Skeletal muscle cell (primary cell): ENCODE results near the gene RPP40.

Experiments used
- DNase-seq: peaks from one replicate; pipeline ENCODE4 v3.0.0-alpha.2; 2010; ENCODE audit warnings: low read depth
- H3K4me3 ChIP-seq: 2 replicates; pipeline ENCODE4 v1.5.1; 2011; ENCODE audit warnings: low read depth, mild to moderate bottlenecking, control low read depth, low read length, moderate library complexity

RPP40 gene

GRCh38 chr6:4973415-4973814 is 30.4 kb downstream of the RPP40 start:
- no peak overlapping the region for H3K4me3 ChIP-seq

DNA sequence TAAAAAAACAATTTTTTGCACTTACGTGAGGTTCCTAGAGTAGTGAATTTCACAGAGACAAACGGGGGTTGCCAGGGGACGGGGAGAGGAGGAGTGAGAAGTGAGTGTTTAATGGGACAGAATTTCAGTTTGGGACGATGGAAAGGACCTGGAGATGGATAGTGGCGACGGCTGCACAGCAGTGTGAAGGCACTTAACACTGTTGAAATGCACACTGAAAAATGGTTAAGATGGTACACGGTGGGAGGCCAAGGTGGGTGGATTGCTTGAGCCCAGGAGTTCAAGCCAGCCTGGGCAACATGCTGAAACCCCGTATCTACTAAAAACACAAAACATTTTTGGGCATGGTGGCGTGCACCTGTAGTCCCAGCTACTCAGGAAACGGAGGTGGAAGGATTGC is 31.4 kb downstream of the RPP40 start:
- no peak overlapping the region for H3K4me3 ChIP-seq

More at GRCh38 chr6:4973415-4973814, 30.4 kb downstream of the RPP40 start:
- DNase-seq: no peak

GRCh38 chr6:4971851-4972250 is 32.0 kb downstream of the RPP40 start:
- DNase-seq: no peak
- H3K4me3 ChIP-seq: no peak overlapping the region

More for the DNA sequence above, 31.4 kb downstream of the RPP40 start:
- no peak for DNase-seq

- DNase-seq: no peak
- no peak overlapping the region for H3K4me3 ChIP-seq
Observed at GRCh38 chr6:4970739-4971395, 33.0 kb downstream of the RPP40 start.

GRCh38 chr6:4969609-4970285 is 34.1 kb downstream of the RPP40 start:
- DNase-seq: no peak
- H3K4me3 ChIP-seq: no peak overlapping the region

GRCh38 chr6:4967301-4968030 is 36.4 kb downstream of the RPP40 start:
- no peak overlapping the region for H3K4me3 ChIP-seq
- no peak for DNase-seq

DNA sequence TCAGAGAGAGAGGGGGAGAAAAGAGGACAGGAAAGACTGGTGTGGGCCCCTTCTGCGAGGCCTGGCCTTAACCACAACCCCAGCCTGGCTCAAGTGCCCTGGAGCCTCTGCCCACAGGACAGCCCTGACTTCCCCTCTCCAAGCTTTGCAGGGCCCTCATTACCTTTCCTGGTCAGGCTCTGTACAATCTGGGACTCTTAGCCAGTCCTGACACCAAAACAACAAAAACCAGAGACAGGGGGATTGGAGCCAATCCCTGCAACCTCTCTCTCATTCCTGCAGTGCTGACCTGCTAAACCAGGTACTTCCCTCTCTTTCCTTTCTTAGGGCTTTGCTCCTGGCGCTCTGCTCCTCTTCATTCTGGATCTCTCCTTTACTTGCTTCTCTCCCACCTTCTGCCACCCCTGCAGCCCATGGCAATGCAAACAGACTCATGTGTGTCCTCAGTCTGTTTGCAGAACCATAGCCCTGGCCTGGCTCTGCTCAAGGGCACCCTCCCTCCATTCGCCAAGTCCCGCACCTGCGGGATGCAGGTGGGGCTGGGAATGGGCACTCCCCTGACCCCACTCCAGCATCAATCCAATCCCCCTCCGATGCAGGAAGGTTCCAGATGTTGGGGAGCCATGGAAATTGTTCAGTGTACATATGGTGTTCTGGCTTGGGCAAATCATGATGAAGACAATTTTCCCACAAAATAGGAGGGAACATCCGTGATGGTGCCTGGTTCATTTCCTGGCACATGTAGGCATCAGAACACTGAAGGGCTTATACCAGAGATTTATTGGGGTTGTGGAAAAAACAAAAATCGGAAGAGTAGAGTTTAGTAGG is 38.1 kb downstream of the RPP40 start:
- no peak overlapping the region for H3K4me3 ChIP-seq
- DNase-seq: no peak

DNA sequence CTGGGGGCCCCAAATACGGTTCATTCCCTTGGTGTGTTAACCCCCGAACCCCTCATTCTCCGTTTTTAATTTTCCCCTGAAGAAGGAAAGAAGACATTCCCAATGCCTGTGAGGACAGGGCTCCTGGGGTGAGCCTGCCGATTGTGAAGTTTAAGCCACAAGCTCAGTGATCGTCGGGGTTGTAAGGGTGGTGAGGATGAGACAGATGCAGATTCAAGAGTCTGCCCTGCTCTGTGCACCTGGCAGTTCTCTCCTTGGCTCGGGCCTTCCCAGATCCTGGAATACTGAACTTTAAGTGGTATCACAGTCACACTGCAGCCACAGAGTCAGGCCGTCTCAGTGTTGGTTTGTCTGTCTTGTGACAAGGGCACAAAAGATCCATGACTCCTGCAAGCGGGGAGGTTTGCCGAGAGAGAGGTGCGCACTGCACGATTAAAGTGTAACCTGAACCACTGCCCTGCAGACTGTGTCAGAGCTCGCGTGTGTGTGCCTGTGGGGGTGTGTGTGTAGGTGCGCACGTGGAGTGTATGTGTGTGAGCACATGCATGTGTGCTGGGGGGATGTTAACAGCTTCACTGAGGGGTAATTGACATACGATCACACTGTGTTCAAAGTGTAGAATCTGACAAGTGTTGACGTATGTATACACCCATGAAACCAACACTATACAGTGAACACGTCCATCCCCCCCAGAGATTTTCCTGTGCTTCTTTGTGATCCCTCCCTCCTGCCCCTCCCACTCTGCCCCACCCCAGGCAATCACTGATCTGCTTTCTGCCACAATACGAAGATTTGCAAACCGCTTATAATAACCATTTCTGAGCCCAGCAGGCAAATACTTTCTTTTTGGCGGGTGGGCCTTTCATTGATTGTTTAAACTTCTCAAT is 38.9 kb downstream of the RPP40 start:
- no peak for DNase-seq
- H3K4me3 ChIP-seq: no peak overlapping the region

DNA sequence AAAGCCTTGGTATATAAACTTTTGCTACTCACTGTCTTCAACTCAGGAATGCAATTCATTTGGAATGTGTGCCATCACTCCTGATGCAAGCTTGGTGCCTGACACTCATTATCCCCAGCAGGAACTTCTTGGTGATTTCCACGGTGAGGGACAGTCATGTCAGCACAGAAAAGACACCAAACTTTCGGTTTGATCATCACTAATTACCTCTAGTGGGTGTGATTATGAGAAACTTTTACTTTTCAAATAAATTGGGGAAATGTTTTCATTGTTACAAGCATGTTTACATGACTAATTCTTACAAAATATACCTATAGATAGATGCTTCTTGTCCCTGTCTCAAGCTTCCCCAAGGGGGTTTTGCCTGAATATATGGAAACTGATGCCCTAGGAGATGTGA is 40.9 kb downstream of the RPP40 start:
- DNase-seq: no peak
- no peak overlapping the region for H3K4me3 ChIP-seq

DNA sequence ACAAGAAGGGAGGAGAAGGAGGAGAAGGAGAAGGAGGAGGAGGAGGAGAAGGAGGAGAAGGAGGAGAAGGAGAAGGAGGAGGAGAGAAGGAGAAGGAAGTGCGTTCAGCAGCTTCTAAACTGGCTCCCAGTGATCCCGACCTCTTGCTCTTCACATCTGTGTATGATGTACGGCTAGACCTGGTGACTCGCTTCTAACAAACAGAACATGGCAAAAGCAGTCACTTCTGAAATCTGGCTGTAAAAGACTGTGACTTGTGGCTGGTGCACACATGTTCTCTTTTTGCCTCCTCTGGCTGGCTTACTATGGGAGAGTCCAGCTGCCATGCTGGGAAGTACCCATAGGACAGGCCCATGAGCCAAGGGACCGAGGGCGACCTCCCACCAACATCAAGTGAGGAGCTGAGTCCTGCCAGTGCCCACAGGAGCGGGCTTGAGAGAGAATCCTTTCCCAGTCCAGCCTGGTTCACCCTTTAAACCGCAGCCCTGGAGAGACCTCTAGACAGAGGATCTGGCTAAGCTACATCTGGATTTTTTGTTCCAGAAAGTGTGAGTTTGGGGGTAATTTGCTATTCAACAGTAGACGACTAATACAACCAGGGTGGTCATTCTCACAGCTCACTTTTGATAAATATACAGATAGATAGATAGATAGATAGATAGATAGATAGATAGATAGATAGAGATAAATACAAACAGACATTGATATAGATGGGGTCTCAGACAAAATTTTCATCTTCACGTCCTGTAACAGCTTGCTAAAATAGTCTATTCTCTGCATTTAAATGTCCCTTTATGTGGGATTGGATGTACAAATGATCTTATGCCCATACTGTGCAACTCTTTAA is 42.3 kb downstream of the RPP40 start:
- H3K4me3 ChIP-seq: no peak overlapping the region
- DNase-seq: no peak

DNA sequence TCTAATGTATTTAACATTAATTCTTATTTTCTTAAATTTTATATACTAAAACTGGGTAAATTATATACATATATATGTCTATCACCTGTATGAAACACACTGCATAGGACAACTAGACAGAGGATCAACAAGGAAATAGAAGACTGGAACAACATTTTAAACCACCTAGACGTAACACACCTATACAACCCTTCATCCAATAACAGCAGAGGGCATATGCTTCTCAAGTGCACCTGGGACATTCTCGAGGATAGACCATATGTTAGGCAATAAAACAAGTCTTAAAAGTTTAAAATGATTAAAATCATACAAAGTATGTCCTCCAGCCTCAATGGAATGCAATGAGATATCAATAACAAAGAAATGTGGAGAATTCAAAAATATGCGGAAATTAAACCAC is 45.2 kb downstream of the RPP40 start:
- no peak overlapping the region for H3K4me3 ChIP-seq
- DNase-seq: no peak

DNA sequence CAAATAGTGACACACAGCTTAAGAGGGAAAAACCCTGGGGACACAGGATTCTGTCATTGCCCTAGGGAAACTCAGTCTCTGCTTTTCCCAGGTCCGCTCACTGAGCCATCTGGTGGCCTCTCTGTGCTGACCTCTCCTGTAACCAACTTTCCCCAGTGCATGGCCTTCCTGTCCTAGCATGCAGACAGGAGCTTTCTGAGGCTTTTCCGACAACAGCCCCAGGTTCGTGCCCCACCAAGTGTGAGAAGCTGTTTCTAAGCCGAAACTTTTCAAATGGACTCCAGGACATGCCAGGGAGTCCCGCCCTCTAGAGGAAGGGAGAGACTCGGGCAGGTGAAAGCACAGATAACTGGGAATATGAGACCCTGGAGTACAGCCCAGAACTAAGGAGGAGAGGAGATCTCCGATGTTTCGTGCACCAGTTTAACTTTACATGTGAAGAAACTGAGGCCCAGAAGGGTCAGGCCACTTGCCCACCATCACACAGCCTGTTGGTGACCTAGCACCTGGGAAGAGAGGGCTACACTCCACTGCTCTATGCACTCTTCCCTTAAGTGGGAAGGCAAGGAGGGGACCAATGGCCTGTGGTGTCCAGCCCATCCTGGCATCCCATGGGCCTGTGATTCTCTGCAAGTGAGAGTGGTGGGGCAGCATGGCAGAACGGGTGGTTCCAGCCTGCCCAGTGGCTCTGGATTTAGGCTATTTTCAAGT is 46.2 kb downstream of the RPP40 start:
- DNase-seq: no peak
- H3K4me3 ChIP-seq: no peak overlapping the region

DNA sequence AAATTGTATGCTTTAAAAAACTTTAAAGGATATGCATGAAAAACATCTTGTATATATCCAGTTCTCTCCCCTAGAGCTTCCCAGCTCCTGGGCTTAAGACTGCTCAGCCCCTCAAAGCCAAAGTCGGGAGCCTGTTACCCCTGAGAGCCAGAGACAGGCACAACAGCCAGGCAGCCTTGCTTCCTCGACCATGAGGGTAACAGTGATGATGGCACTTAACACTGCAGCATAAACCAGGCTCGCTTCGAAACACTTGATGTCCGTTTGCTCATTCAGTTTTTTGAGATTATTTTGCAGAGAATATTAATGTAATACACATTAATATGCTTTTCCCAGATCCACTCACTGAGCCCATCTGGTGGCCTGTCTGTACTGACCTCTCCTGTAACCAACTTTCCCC is 47.2 kb downstream of the RPP40 start:
- no peak overlapping the region for H3K4me3 ChIP-seq
- DNase-seq: no peak

DNA sequence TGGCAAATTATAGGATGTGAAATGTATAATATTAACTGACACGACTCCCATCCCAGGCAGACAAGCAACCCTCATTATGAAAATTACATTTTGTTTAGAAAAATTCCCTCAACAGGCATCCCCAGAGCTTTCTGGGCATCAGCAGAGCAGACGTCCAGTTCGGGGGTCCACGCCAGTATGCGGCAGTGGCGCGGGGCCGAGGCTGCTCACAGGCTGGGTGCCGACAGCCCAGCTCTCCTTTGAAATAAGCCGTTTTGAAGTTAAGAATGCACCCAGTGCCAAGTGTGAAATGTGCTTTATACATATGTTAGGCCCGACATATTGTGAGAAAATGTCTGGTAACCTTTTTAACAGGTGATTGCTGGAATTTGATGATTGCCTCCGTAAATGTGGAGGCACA is 50.4 kb downstream of the RPP40 start:
- H3K4me3 ChIP-seq: no peak overlapping the region
- no peak for DNase-seq

DNA sequence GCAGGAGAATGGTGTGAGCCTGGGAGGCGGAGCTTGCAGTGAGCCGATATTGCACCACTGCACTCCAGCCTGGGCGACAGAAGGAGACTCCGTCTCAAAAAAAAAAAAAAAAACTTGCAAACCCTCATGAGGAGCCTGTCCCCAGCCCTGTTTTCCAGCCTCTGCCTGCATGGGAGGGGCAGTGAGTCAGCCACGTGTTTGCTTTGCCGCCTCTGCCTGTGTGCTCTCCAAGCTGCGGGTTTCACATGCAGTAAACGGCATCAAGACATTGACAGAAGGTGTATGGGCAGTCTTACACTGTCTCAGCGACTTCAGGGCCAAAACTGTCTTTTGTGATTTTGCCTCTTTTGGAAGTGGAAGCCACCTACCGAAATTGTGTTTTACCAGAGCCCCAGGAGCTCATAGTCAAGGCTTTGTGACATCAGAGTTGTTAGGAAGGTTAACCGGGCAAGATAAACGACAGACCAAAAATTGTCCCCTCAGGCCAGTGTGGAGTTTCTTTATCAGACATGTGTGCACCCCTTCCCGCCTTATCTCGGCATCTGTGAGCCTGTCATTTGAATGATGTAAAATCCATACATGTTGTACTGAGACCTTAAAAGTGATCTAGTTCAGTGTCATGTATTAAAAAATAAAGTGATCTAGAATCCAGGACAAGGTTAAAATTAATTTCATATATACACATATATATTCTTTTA is 52.9 kb downstream of the RPP40 start:
- H3K4me3 ChIP-seq: no peak overlapping the region
- no peak for DNase-seq

DNA sequence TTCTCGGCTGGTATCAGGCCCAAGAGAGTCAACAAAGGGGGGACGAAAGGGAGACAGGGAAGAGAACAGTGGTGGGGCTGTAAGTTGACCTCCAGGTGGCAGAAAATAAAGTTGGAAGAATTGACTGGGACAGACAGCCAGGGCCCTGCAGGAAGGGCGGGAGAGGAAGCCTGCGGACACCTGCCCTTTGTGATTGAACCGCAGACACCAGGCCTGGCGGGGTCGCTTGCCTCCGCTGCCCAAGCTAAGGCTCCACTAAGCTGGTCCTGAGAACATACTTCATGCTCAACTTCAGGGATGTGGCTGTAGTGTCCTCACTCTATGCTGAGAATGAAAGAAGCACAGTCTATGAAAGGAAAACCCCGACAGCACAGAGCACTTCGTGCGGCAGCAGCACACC is 53.8 kb downstream of the RPP40 start:
- no peak for DNase-seq
- no peak overlapping the region for H3K4me3 ChIP-seq
